Psoas muscle (tissue), 8 donors: ENCODE data around the gene WNT2B. TPM values are rescaled to one million over a fixed set of nuclear protein-coding genes. Genes with fewer than 3 reads are reported as not detected.
A peak's percentile ranks its signal among the peaks of the same experiment; 100 is the strongest.

ENCODE experiments used
- ATAC-seq, 4 donors: fragments of 200-7000 bp; cut with Tn5 transposase; one replicate each; pipeline ENCODE4 v1.9.1; 2020; ENCODE audit warnings: moderate library complexity in 3 of 4, mild to moderate bottlenecking in 2 of 4
- DNase-seq, 2 donors: peaks; one replicate each; pipeline ENCODE4 v3.0.0-alpha.2; 2020
- H3K27ac ChIP-seq: fragments of 200-600 bp; one replicate; pipeline ENCODE4 v1.8.0; 2022
- H3K27me3 ChIP-seq, 3 donors: fragments of 200-600 bp in 1 of 3; one replicate each; pipeline versions ENCODE4 v1.6.1 to v1.8.0; 2013 to 2022; ENCODE audit warnings: low read length in 2 of 3, mild to moderate bottlenecking in 2 of 3, moderate library complexity in 1 of 3; ENCODE audit not compliant: insufficient read depth in 3 of 3
- H3K36me3 ChIP-seq, 2 donors: fragments of 200-600 bp in 1 of 2; one replicate each; pipeline versions ENCODE4 v1.6.1 to v1.8.0; 2013 to 2022; ENCODE audit warnings: low read depth in 1 of 2, mild to moderate bottlenecking in 1 of 2, moderate library complexity in 1 of 2; ENCODE audit not compliant: insufficient read depth in 1 of 2
- H3K4me1 ChIP-seq: fragments of 200-600 bp; one replicate; pipeline ENCODE4 v1.8.0; 2022
- H3K4me3 ChIP-seq: fragments of 200-600 bp; one replicate; pipeline ENCODE4 v1.8.0; 2022; ENCODE audit warnings: mild to moderate bottlenecking
- H3K9me3 ChIP-seq: fragments of 200-600 bp; one replicate; pipeline ENCODE4 v1.8.0; 2022
- WGBS, 3 donors: extraction: QIAGEN DNeasy Blood & Tissue Kit; methylation state at CpG; one replicate each; pipeline versions ENCODE4 v1.1.6 to v1.1.7; 2013; 5-methylcytosine and 5-hydroxymethylcytosine counted together
- intact Hi-C, 2 donors: fragments of 100-400 bp; cut with DNase I; formaldehyde crosslinking; loops; one replicate each; pipeline versions ENCODE4 v1.11.0 to v1.14.2; 2022
- polyA plus RNA-seq, 3 donors: library from polyadenylated mRNA; stranded (reverse); fragments of 200-250 nt; gene quantifications; one replicate each; pipeline ENCODE4 v1.2.3, GENCODE V29; 2013
- total RNA-seq, 4 donors: library from RNA; stranded (reverse); fragmentation: NEBNext Ultra II Directional in 2 of 4; extraction: Animal tissue kit (Norgen Biotek cat#: 25700) in 2 of 4; gene quantifications; one replicate each; pipeline versions ENCODE4 v1.2.1 to v1.2.4, GENCODE V29; 2021 to 2023
- TF ChIP-seq, protein P1 (sequence below): fragments of 200-600 bp; IDR thresholded peaks from one replicate; pipeline ENCODE4 v1.8.0; 2022; ENCODE audit warnings: antibody characterized with exemption
- donor health status: healthy with polysubstance abuse.
- donor health status: DM: no; HTN: no; CAD: no; lungs with moderate emphysema.
- donor health status: Bipolar disorder and iron deficiency.
- donor health status: healthy.
- donor health status: DM: yes; HTN: yes; CAD: no.
- donor health status: DM: no; HTN: no; CAD: no.
- donor health status: DM: no; HTN: no; CAD: no.
- donor health status: DM: yes; HTN: yes; CAD: no.

Gene WNT2B
- total and polyA plus RNA-seq, 7 donors, result 0.18 to 0.86 (median 0.40) TPM

DNA sequence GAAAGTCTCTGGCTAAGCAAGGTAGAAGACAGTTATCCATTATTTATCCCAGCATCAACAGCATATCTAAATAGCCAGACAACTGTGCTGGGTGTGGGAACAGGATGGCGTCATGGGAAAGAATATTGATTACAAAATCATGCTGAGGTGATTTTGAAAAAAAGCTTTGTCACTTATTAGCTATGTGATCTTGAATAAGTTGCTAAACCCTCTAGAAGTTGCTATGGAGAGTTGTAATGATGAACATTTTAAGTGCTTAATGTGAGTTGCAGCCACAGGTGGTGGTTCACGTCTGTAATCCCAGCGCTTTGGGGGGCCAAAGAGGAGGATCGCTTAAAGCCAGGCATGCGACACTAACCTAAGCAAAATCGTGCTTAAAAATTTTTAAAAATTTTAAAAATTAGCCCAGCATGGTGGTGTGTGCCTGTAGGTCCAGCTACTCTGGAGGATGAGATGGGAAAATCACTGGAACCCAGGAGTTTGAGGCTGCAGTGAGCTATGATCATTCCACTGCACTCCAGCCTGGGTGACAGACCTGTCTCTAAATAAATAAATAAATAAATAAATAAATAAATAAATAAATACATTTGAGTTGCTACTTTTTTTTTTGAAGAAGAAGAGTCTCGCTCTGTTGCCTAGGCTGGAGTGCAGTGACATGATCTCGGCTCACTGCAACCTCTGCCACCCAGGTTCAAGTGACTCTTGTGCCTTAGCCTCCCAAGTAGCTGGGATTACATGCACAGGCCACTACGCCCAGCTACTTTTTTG is 33.6 kb downstream of the WNT2B start:
- Histone ChIP-seq H3K36me3 (peaks cover 5 to 42% of the 10 kb centered on the region in 2 donors), H3K27me3 (no peaks in the 10 kb centered on the region), H3K4me1 (peaks cover 10% of the 10 kb centered on the region), H3K9me3 (no peaks in the 10 kb centered on the region), H3K27ac (no peak overlapping the region), H3K4me3 (no peak overlapping the region)
- ATAC-seq (no peak), DNase-seq (no peak)
- 83 to 86% (median 86%) methylated on average over 9 of the region's 9 CpGs for WGBS, 3 donors
- intact Hi-C loops, result no loop called here
- TF ChIP-seq, protein P1, sequence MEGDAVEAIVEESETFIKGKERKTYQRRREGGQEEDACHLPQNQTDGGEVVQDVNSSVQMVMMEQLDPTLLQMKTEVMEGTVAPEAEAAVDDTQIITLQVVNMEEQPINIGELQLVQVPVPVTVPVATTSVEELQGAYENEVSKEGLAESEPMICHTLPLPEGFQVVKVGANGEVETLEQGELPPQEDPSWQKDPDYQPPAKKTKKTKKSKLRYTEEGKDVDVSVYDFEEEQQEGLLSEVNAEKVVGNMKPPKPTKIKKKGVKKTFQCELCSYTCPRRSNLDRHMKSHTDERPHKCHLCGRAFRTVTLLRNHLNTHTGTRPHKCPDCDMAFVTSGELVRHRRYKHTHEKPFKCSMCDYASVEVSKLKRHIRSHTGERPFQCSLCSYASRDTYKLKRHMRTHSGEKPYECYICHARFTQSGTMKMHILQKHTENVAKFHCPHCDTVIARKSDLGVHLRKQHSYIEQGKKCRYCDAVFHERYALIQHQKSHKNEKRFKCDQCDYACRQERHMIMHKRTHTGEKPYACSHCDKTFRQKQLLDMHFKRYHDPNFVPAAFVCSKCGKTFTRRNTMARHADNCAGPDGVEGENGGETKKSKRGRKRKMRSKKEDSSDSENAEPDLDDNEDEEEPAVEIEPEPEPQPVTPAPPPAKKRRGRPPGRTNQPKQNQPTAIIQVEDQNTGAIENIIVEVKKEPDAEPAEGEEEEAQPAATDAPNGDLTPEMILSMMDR, result no peak

DNA sequence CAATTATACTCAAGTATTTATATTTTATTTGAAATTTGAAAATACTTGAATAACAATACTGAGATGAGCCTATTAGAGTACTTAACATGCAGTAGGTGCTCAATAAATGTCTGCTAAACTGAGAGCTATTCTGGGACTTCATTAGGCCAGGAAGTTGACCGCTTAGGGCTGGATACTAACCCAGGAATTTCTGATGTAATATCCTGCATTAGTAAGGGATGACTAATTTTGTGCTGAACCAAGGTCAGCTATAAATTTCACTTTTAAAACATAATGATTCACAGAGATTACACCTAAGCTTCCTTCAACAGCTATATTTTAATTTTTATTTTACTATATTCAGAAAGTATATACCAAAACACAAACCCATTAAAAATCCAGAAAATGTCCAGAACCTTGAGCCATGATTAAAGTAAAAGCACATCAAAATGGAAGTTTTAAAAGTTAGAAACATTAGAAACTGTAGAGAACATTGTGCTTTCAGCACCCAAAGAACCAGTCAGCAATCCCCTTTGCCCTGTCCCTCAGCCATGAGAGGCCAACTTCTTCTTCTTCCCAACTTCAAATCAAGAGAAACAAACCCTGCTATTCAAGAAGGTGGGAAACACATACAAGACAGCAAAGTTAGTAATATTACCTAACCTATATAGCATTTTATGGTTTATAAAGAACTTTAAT is 35.4 kb downstream of the WNT2B start:
- Histone ChIP-seq H3K4me1 (peaks cover 10% of the 10 kb centered on the region), H3K36me3 (peaks cover 3 to 47% of the 10 kb centered on the region in 2 donors), H3K9me3 (no peaks in the 10 kb centered on the region), H3K27me3 (no peaks in the 10 kb centered on the region), H3K27ac (peak overlapping the region; percentile 73), H3K4me3 (no peak overlapping the region)
- TF ChIP-seq, protein P1, result no peak
- no peak for DNase-seq
- peak; percentile 86 to 92 (median 90) for ATAC-seq
- intact Hi-C loops, result no loop called here
- WGBS, 3 donors, result 17 to 28% (median 21%) methylated on average over 1 of the region's 1 CpG

DNA sequence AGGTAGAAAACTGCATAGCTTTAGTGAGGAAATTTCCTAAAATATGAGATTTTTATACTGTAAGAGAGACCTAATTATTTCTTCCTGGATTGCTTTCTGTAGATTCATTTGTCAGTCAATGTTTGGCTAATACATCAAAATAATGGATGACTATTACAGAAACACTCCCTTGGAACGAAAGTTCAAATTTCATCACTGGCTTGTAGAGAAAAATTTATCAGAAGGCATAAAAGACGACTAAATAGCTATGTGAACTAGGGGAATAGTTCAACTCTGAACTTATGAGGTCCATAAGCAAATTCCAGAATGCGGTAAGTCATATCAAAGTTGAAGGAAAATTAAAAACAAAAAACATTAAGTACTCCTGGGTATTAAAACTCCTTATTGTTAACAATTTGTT is 36.0 kb downstream of the WNT2B start:
- TF ChIP-seq, protein P1, result no peak
- H3K27ac ChIP-seq, result peak overlapping the region; percentile 73
- intact Hi-C loops, result no loop called here
- WGBS, 3 donors, result 78 to 82% (median 81%) methylated on average over 3 of the region's 3 CpGs
- peaks cover 2 to 47% of the 10 kb centered on the region in 2 donors for H3K36me3 ChIP-seq
- no peak overlapping the region for H3K4me3 ChIP-seq
- peaks cover 10% of the 10 kb centered on the region for H3K4me1 ChIP-seq
- ATAC-seq, result no peak
- no peak for DNase-seq
- H3K27me3 ChIP-seq, result no peaks in the 10 kb centered on the region
- no peaks in the 10 kb centered on the region for H3K9me3 ChIP-seq

DNA sequence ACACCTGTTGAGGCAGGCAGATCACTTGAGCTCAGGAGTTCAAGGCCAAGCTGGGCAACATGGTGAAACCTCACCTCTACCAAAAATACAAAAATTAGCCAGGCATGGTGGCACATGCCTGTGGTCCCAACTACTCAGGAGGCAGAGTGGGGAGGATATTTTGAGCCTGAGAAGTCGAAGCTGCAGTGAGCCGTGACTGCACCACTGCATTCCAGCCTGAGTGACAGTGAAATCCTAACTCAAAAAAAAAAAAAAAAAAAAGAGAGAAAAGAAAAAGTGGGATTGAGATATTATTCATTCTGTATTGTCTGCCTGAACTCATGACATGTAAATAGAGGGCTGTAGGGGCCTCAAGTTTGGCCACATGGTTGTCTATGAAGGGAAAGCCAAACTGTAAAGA is 37.3 kb downstream of the WNT2B start:
- Histone ChIP-seq H3K27ac (no peak overlapping the region), H3K4me3 (no peak overlapping the region), H3K9me3 (no peaks in the 10 kb centered on the region), H3K27me3 (no peaks in the 10 kb centered on the region), H3K4me1 (peaks cover 10% of the 10 kb centered on the region), H3K36me3 (peaks cover 2 to 45% of the 10 kb centered on the region in 2 donors)
- intact Hi-C loops, result no loop called here
- TF ChIP-seq, protein P1, result no peak
- WGBS, 3 donors, result 82 to 89% (median 88%) methylated on average over 2 of the region's 2 CpGs
- no peak for DNase-seq
- ATAC-seq, result no peak
